HG03520 (cell line): ENCODE data around the gene CCL26.

Experiments
- ATAC-seq: cut with Tn5 transposase; IDR thresholded peaks from one replicate; pipeline ENCODE4 v1.9.1; 2021; ENCODE audit warnings: mild to moderate bottlenecking, moderate library complexity; ENCODE audit not compliant: unreplicated experiment

Gene CCL26

DNA sequence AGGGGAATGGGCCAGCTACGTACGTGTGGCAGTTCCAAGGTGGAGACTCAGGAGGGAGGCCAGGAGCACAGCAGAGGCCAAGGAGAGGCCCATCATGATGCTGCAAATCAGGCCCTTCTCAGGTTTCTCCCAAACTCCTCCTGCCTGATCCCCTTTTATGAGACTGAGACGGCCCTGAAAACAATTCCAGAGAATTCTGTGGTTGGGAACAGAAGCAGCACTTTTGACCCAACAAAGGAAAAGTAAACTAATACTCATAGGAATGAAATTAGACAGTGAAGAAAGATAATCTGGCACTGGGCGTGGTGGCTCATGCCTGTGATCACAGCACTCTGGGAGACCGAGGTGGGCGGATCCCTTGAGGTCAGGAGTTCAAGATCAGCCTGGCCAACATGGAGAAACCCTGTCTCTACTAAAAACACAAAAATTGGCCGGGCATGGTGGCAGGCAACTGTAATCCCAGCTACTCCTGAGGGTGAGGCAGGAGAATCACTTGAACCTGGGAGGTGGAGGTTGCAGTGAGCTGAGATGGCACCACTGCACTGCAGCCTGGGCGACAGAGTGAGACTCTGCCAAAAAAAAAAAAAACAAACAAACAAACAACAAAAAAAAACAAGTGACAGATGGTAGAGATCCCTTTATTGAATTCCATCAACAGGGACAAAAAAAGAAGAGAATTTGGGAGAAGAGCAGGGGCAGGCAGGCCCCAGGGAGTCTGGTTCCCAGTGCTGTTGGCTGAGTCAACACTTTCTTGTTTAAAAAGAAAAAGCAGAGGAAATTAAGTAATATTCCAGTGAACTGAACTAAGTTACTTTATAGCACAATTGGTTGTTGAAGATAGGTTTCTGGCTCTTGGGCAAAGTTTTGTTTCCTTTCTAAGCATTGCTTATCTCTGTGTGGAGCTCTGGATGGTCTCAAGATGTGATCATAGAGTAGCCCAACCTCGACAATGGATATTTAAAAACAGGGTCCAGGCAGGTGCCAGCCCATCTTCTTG, at the start of gene CCL26:
Gene CCL26 (minus strand): TSS at position 131 of the 997 bp plus-strand sequence. CDS start 35 bp downstream, at position 96.
- no peak for ATAC-seq

GRCh38 chr7:75820688-75821087, 48.7 kb upstream of the CCL26 start:
- ATAC-seq = no peak

- no peak for ATAC-seq
Measured at GRCh38 chr7:75819711-75820110, 47.7 kb upstream of the CCL26 start.

DNA sequence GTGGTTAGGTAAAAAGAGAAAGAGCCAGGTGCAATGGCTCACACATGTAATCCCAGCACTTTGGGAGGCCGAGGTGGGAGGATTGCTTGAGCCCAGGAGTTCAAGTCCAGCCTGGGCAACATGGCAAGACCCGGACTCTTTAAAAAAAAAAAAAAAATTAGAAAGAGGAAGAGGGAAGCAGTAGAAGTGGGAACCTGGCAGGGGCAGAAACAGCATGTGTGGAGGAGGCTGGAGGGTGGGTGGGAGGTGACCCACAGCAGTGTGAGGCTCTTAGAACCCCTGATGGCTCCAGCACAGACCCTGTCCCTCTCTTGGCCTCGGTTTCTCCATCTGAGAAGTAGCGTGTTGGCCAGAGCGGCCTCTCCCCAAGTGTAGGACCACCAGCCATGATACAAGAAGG, 46.5 kb upstream of the CCL26 start:
- ATAC-seq = no peak

- no peak for ATAC-seq
Measured at GRCh38 chr7:75817116-75817515, 45.1 kb upstream of the CCL26 start.

DNA sequence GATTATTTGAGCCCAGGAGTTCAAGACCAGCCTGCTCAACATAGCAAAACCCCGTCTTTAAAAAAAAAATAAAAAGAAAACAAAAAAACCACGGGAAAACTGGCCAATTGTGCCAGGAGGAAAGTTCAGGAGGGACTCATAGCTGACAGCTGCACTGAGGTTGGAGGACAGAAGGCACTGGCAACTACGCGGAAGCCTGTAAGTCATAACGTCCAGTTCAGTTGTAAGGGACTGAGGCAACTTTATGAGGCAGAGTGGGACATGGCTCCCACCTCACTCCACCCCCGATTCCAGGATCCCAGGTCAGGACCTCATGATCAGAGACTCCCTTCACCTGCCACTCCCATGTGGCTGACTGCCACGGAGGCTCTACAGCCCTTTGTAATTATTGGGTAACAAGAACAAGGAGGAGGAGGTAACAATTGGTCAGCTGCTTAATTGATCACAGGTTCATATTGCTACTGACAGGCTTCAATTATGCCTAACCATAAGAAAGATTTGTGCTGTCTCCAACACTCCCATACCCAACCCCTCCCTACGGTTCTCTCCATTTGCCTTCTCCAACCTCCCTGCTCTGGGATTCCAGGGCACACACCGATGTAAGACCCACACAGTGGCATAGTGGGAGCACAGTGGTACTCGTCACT, 43.5 kb upstream of the CCL26 start:
- ATAC-seq = no peak

GRCh38 chr7:75814407-75814947, 42.5 kb upstream of the CCL26 start:
- no peak for ATAC-seq

- ATAC-seq = no peak
Measured at GRCh38 chr7:75813781-75814236, 41.8 kb upstream of the CCL26 start, which contains the start of gene CCL24. CCL24 (minus strand) TSS chr7:75813806; CDS start chr7:75813715, 91 bp downstream.

- ATAC-seq = no peak
Measured at GRCh38 chr7:75813084-75813483, 41.1 kb upstream of the CCL26 start.

GRCh38 chr7:75811894-75812678, 40.1 kb upstream of the CCL26 start:
- no peak for ATAC-seq

DNA sequence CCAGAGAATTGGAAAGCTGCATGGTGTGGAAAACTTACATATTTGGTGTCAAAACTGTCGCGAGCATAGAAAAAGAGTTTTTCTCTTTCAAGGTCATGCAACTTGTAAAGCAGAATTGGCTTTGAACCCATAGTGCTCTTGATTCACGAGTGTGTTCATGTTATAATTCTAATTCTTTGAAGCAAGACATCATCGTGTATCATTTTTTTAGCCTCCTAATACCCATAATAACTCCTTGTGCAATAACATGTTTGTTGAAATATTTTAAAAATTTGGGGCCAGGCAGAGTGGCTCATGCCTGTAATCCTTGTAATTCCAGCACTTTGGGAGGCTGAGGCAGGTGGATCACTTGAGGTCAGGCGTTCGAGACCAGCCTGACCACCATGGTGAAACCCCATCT, 37.4 kb upstream of the CCL26 start:
- no peak for ATAC-seq

DNA sequence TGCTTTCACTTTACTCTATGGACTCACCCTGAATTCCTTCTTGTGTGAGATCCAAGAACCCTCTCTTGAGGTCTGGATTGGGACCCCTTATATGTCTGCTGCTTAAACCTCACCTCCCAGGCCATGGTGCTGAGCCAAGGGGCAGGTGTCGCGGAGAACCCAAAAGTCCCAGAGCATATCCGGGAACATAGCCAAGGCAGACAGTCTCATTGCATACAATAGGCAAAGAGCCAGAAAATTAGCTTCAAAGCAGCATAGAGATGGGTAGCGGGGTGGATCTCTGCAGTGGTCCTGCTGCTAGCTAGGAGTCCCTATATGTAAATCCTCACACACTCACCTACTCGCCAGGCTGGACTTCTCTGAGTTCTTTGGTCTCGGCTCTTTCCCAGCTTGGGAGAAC, 36.1 kb upstream of the CCL26 start:
- ATAC-seq = no peak

GRCh38 chr7:75807452-75807851, 35.4 kb upstream of the CCL26 start:
- ATAC-seq = no peak

DNA sequence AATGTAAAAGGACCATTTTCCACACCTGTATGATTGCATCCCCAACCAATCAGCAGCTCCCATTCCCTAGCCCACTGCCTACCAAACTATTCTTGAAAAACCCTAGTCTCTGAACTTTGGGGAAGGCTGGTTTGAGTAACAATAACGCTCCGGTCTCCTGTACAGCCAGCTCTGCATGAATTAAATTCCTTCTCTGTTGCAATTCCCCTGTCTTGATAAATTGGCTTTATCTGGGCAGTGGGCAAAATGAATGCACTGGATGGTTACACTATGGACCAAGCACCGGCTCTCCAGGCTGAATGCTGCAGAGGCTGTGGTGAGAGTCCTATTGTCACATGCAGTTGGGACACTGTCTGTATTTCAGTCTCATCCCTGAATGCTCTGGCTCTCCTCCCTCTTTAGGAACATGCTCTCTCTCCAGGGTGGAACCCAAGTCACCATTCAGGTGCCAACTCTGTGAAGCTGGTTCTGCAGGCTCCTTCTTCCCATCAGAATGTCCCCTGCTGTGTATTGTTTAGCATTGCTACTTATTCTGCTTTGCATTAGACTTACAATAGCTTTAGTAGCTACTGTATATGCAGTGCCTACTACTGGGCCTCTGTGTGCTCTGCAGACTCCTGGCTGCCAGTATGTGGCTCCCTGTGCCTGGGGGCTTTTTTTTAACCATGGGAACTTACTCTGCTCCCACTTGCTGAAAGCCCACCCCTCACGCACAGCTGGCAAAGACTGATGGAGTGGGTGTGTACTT, 34.7 kb upstream of the CCL26 start:
- no peak for ATAC-seq

- ATAC-seq = no peak
Measured at GRCh38 chr7:75804705-75805104, 32.7 kb upstream of the CCL26 start.

- ATAC-seq = no peak
Measured at GRCh38 chr7:75804004-75804403, 32.0 kb upstream of the CCL26 start.

GRCh38 chr7:75802552-75802821, 30.5 kb upstream of the CCL26 start:
- ATAC-seq = no peak

GRCh38 chr7:75798770-75799169, 26.8 kb upstream of the CCL26 start:
- no peak for ATAC-seq

DNA sequence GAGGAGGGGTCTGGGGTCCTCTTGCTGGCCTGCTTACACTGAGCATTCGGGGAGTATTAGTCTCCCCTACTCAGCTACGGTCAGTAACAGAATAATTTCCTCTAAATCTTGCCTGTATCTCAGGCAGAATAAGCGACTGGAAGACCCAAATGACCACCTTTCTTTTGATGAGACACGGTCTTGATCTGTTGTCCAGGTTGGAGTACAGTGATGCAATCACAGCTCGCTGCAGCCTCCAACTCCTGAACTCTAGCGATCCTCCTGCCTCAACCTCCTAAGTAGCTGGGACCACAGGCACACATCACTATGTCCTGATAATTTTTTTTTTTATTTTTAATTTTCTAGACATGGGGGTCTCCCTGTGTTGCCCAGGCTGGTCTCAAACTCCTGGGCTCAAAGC, 24.4 kb upstream of the CCL26 start:
- no peak for ATAC-seq

DNA sequence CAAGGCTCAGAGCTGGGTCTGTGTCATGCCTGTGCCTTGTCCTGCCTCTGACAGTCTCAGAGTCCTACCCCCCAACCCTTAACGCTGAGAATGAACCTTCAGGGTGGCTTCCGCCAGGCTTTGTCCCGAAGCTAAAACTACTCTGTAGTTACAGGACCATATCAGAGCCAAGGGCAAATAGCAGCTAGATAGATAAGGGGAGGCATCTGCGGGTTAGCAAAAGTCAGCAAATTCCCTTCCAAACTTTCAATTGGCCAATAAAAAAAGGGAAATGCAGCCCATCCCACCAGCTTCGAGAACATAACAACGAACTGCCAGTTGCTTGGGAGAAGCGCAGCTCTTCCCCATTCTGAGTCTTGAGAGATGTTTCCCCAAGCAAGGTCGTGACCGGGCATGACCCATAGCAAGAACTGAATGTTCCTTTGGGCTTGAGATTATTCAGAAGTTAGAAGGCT, 23.8 kb upstream of the CCL26 start:
- ATAC-seq = no peak
